Right lobe of liver (tissue), 4 donors: Measurements from ENCODE around the gene FUOM.

Experiments
- POLR2A ChIP-seq: fragments of 450-650 bp; IDR thresholded peaks from one replicate; pipeline ENCODE4 v1.6.1; 2017; ENCODE audit warnings: antibody characterized with exemption, mild to moderate bottlenecking
- TF ChIP-seq, protein P1 (sequence below), 4 donors: fragments of 200-600 bp in 3 of 4; fragments of 450-650 bp in 1 of 4; IDR thresholded peaks; one replicate each; pipeline versions ENCODE4 v1.5.1 to v1.8.0; 2016 to 2022; ENCODE audit warnings: antibody characterized with exemption in 4 of 4, mild to moderate bottlenecking in 2 of 4
- donor health status: DM: no; HTN: no; CAD: no.
- donor health status: DM: no; HTN: no; CAD: no.
- donor health status: DM: no; HTN: yes; CAD: no.

DNA sequence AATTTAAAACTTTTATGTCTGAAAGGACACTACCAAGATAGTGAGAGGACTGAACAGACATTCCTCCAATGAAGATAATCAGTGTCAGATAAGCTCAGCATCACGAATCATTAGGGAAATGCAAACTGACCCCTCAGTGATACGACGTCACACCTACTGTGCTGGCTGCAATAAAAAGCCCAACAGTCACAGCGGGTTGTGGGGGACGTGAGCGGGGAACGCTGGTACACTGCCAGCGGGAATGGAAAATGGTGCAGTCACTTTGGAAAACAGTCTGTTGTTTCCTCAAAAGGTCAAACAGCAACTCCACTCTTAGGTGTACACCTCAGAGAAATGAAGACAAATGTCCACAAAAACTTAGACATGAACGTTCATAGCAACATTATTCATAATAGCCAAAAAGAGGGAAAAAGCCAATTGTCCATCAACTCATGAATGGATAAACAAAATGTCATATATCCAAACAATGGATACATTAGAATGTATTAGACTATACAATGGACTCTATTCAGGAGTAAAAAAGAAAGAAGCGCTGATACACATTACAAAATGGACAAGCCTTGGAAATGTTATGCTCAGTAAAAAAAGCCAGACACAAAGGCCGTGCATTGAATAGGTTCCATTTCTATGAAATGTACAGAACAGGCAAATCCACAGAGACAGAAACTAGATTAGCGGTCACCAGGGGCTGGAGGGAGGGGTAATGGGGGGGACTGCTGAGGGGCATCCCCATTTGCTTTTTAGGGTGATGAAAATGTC, 17.7 kb upstream of the FUOM start:
- TF ChIP-seq, protein P1, sequence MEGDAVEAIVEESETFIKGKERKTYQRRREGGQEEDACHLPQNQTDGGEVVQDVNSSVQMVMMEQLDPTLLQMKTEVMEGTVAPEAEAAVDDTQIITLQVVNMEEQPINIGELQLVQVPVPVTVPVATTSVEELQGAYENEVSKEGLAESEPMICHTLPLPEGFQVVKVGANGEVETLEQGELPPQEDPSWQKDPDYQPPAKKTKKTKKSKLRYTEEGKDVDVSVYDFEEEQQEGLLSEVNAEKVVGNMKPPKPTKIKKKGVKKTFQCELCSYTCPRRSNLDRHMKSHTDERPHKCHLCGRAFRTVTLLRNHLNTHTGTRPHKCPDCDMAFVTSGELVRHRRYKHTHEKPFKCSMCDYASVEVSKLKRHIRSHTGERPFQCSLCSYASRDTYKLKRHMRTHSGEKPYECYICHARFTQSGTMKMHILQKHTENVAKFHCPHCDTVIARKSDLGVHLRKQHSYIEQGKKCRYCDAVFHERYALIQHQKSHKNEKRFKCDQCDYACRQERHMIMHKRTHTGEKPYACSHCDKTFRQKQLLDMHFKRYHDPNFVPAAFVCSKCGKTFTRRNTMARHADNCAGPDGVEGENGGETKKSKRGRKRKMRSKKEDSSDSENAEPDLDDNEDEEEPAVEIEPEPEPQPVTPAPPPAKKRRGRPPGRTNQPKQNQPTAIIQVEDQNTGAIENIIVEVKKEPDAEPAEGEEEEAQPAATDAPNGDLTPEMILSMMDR (IDR thresholded peaks at IDR 0.05): no peak
- TF ChIP-seq POLR2A: no peak
